SK-N-DZ (cell line): ENCODE results near the gene XG.
A peak's percentile ranks its signal among the peaks of the same experiment; 100 is the strongest.

Source experiments
- DNase-seq: peaks from one replicate; pipeline ENCODE4 v3.0.0-alpha.2; 2015; ENCODE audit warnings: low spot score

The XG gene

GRCh38 chrX:2819345-2820135 is 67.7 kb downstream of the XG start:
- no peak for DNase-seq

- DNase-seq: no peak
These were observed 68.4 kb downstream of the XG start for GRCh38 chrX:2820136-2820771.

GRCh38 chrX:2823795-2824386 is 72.1 kb downstream of the XG start:
- DNase-seq: no peak

GRCh38 chrX:2824886-2825285 is 73.0 kb downstream of the XG start:
- DNase-seq: no peak

- DNase-seq: peak; percentile 50
These were observed 76.6 kb downstream of the XG start, which contains the start of gene GYG2 for GRCh38 chrX:2828344-2828958. GYG2 (plus strand) TSS chrX:2828930; CDS start chrX:2830189, 1,259 bp downstream.

GRCh38 chrX:2828959-2829411 is 77.1 kb downstream of the XG start:
- DNase-seq: no peak

GRCh38 chrX:2829469-2830246 is 77.8 kb downstream of the XG start:
- no peak for DNase-seq

GRCh38 chrX:2831471-2832228 is 79.8 kb downstream of the XG start:
- DNase-seq: no peak

- DNase-seq: no peak
These were observed 86.1 kb downstream of the XG start for GRCh38 chrX:2837961-2838360.

- no peak for DNase-seq
These were observed 89.1 kb downstream of the XG start for GRCh38 chrX:2840961-2841360.

GRCh38 chrX:2841537-2841936 is 89.7 kb downstream of the XG start:
- no peak for DNase-seq

GRCh38 chrX:2846992-2847391 is 95.2 kb downstream of the XG start:
- no peak for DNase-seq

GRCh38 chrX:2848871-2849301 is 97.0 kb downstream of the XG start:
- no peak for DNase-seq

- no peak for DNase-seq
These were observed 103.1 kb downstream of the XG start for GRCh38 chrX:2854918-2855317.

GRCh38 chrX:2855761-2856160 is 103.9 kb downstream of the XG start:
- DNase-seq: no peak

GRCh38 chrX:2857566-2857965 is 105.7 kb downstream of the XG start:
- no peak for DNase-seq

- no peak for DNase-seq
These were observed 107.5 kb downstream of the XG start for GRCh38 chrX:2859197-2859797.

- DNase-seq: no peak
These were observed 110.6 kb downstream of the XG start for GRCh38 chrX:2862404-2862803.

- no peak for DNase-seq
These were observed 111.8 kb downstream of the XG start for GRCh38 chrX:2863646-2864045.
